GM18861 (cell line): ENCODE measurements around the gene MRNIP.
"Not testable (repeated sequence)": the region's sequence is repeated elsewhere in the genome, so short reads cannot be mapped to it uniquely, and the experiment has no call there.

Source experiments
- ATAC-seq: cut with Tn5 transposase; IDR thresholded peaks from one replicate; pipeline ENCODE4 v1.9.1; 2021; ENCODE audit not compliant: unreplicated experiment

MRNIP gene

DNA sequence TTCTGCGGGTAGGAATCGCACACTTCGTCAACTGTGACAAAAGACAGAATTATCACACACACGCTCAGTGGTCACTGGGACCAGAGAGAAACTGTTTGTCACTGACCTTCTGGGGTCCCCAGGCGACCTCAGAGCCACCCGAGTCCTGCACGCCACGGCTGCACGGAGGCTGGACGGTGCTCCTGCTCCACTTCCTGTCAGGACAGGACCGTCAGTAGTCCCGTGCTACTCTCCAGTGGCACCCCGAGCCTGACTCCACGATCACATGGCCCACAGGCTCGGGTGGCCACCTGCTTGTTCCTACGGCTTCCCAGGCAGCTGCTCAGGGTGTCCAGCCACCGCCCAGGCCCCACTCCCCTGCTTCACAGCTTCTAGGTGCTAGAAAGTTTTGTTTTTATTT, 17.9 kb downstream of the MRNIP start:
- ATAC-seq = no peak

DNA sequence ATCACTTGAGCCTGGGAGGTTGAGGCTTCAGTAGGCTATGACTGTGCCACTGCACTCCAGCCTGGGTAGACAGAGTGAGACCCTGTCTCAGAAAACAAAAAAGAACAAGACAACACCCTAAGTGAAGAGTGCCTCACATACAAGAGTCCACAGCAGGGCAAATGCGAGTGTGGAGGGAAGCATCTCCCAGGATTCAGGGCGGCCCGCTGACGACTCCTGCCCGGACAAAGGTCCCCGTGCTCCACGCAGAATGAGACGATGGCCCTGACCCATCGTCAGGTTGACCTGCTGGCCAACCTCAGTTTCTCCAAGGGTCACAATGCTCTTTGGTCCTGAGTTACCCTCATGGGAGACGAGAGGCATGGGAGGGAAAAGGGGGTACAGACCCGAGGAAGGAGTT, 18.3 kb downstream of the MRNIP start:
- no peak for ATAC-seq

- ATAC-seq = no peak
Measured at GRCh38 chr5:179839328-179840256, 19.0 kb downstream of the MRNIP start.

GRCh38 chr5:179837076-179838011, 21.3 kb downstream of the MRNIP start:
- ATAC-seq = no peak

GRCh38 chr5:179836225-179837019, 22.2 kb downstream of the MRNIP start:
- ATAC-seq = peak; percentile 55

GRCh38 chr5:179834871-179835270, 23.7 kb downstream of the MRNIP start:
- not testable (repeated sequence) for ATAC-seq

- no peak for ATAC-seq
Measured at GRCh38 chr5:179834120-179834519, 24.5 kb downstream of the MRNIP start.

- ATAC-seq = no peak
Measured at GRCh38 chr5:179833709-179834070, 24.9 kb downstream of the MRNIP start.

DNA sequence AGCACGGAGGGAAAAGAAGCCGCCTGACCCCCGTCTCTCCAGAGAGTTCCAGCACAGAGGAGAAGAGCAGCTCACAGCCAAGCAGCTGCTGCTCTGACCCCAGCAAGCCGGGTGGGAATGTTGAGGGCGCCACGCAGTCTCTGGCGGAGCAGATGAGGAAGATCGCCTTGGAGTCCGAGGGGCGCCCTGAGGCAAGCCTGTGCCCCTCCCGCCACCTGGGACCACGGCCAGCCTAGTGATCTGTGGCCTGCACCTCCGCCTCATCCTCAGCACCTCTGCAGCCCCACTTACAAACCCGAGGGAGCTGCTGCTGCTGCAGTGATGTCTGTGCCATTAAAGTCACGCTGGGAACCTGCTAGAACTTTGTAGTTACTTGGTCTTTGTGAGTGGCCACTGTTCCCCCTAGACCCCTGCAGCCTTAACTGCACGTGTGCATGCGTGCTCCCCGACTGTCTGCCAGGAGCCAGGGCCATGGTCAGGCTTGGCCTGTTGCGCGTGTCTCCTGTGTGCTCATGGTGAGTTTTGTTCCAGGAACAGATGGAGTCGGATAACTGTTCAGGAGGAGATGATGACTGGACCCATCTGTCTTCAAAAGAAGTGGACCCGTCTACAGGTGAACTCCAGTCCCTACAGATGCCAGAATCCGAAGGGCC, 25.4 kb downstream of the MRNIP start:
- no peak for ATAC-seq

- ATAC-seq = no peak
Measured at GRCh38 chr5:179832039-179832745, 26.4 kb downstream of the MRNIP start.

GRCh38 chr5:179830818-179831468, 27.7 kb downstream of the MRNIP start:
- ATAC-seq = no peak

- no peak for ATAC-seq
Measured at GRCh38 chr5:179829732-179830435, 28.7 kb downstream of the MRNIP start.

- no peak for ATAC-seq
Measured at GRCh38 chr5:179828756-179829421, 29.7 kb downstream of the MRNIP start.

- ATAC-seq = no peak
Measured at GRCh38 chr5:179827680-179828079, 30.9 kb downstream of the MRNIP start.

DNA sequence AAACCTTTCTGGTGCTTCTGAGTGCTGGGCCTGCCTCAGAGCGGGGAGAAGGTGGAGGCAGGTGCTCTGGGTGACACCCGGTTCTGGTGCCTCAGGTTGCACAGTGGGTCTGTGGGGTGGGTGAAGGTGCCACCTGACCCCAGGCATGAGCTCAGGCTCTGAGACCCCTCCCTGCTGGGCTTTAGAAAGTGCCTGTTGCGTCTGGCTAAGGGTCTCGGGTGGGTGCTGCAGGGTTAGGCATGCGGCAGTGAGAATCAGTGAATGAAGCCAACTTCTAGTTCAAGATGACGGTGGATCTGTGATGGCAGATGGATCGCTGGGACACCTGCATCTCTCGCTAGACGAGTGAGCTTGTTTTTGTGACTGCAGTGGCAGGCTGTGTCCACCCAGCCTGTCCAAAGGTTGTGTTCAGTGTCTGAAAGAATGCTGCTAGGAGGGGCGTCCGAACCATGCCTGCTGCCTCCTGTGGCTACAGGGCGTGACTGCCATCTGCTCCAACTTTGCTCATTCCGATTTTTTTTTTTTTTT, 32.9 kb downstream of the MRNIP start:
- ATAC-seq = no peak

GRCh38 chr5:179824745-179825112, 33.9 kb downstream of the MRNIP start:
- ATAC-seq = no peak

- no peak for ATAC-seq
Measured at GRCh38 chr5:179823937-179824744, 34.5 kb downstream of the MRNIP start.
